Upper lobe of right lung (tissue), 1 donor: ENCODE measurements around the gene MGAT4A. TPM values are rescaled to one million over a fixed set of nuclear protein-coding genes. Genes with fewer than 3 reads are reported as not detected.

ENCODE experiments used
- ATAC-seq: fragments of 200-7000 bp; cut with Tn5 transposase; one replicate; pipeline ENCODE4 v1.9.1; 2020; ENCODE audit warnings: mild to moderate bottlenecking, moderate library complexity
- DNase-seq: peaks from one replicate; pipeline ENCODE4 v3.0.0-alpha.2; 2020
- H3K27ac ChIP-seq: fragments of 200-600 bp; one replicate; pipeline ENCODE4 v1.8.0; 2022
- H3K27me3 ChIP-seq: fragments of 200-600 bp; one replicate; pipeline ENCODE4 v1.8.0; 2022; ENCODE audit warnings: mild to moderate bottlenecking
- H3K36me3 ChIP-seq: fragments of 200-600 bp; one replicate; pipeline ENCODE4 v1.8.0; 2022
- H3K4me1 ChIP-seq: fragments of 200-600 bp; one replicate; pipeline ENCODE4 v1.8.0; 2022
- H3K4me3 ChIP-seq: fragments of 200-600 bp; one replicate; pipeline ENCODE4 v1.8.0; 2022; ENCODE audit warnings: mild to moderate bottlenecking
- H3K9me3 ChIP-seq: fragments of 200-600 bp; one replicate; pipeline ENCODE4 v1.8.0; 2022
- intact Hi-C: fragments of 100-400 bp; cut with DNase I; formaldehyde crosslinking; loops from one replicate; pipeline ENCODE4 v1.11.0; 2022
- total RNA-seq: library from RNA; stranded (reverse); fragmentation: NEBNext Ultra II Directional; extraction: Animal tissue kit (Norgen Biotek cat#: 25700); gene quantifications from one replicate; pipeline ENCODE4 v1.2.1, GENCODE V29; 2021
- TF ChIP-seq, protein P1 (sequence below): fragments of 200-600 bp; IDR thresholded peaks from one replicate; pipeline ENCODE4 v1.8.0; 2022; ENCODE audit warnings: antibody characterized with exemption
- donor health status: DM: no; HTN: yes; CAD: no; lungs with severe emphysema.

Gene MGAT4A
- total RNA-seq, 1 donor from 2014 or later, result 85.8 TPM

GRCh38 chr2:98607741-98608115, 123.2 kb downstream of the MGAT4A start:
- H3K27ac ChIP-seq, result peak overlapping the region; percentile 99
- peaks cover 42% of the 10 kb centered on the region for H3K36me3 ChIP-seq
- H3K27me3 ChIP-seq, result no peaks in the 10 kb centered on the region
- H3K4me1 ChIP-seq, result peaks cover 46% of the 10 kb centered on the region
- peak overlapping the region; percentile 98 for H3K4me3 ChIP-seq
- intact Hi-C loops, result no loop called here
- ATAC-seq (no peak), DNase-seq (no peak)
- TF ChIP-seq, protein P1, sequence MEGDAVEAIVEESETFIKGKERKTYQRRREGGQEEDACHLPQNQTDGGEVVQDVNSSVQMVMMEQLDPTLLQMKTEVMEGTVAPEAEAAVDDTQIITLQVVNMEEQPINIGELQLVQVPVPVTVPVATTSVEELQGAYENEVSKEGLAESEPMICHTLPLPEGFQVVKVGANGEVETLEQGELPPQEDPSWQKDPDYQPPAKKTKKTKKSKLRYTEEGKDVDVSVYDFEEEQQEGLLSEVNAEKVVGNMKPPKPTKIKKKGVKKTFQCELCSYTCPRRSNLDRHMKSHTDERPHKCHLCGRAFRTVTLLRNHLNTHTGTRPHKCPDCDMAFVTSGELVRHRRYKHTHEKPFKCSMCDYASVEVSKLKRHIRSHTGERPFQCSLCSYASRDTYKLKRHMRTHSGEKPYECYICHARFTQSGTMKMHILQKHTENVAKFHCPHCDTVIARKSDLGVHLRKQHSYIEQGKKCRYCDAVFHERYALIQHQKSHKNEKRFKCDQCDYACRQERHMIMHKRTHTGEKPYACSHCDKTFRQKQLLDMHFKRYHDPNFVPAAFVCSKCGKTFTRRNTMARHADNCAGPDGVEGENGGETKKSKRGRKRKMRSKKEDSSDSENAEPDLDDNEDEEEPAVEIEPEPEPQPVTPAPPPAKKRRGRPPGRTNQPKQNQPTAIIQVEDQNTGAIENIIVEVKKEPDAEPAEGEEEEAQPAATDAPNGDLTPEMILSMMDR, result no peak
- H3K9me3 ChIP-seq, result no peaks in the 10 kb centered on the region

DNA sequence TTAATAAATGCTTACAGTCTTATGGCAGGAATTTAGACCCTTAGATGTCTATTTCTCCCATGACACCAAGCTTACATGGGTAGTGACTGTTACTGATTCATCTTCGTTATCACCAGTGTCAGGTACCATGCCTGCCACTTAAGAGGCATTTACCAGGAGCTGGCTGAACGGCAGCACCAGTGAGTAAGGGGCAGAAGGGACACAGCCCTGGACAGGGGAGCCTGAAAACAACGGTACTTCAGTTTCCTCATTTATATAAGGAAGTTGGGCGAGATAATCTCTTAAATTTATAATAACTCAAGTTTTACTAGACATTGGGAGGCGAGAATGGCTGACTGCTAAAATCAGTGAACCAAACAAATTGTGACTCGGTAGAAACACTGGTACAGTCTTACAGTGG, 123.8 kb downstream of the MGAT4A start:
- DNase-seq, result no peak
- intact Hi-C loops, result no loop called here
- Histone ChIP-seq H3K27ac (no peak overlapping the region), H3K27me3 (no peaks in the 10 kb centered on the region), H3K9me3 (no peaks in the 10 kb centered on the region), H3K4me1 (peaks cover 46% of the 10 kb centered on the region), H3K4me3 (peak overlapping the region; percentile 98), H3K36me3 (peaks cover 42% of the 10 kb centered on the region)
- no peak for ATAC-seq
- TF ChIP-seq, protein P1, result no peak

- Histone ChIP-seq H3K4me1 (peaks cover 46% of the 10 kb centered on the region), H3K27ac (no peak overlapping the region), H3K27me3 (no peaks in the 10 kb centered on the region), H3K36me3 (peaks cover 44% of the 10 kb centered on the region), H3K9me3 (no peaks in the 10 kb centered on the region), H3K4me3 (no peak overlapping the region)
- DNase-seq, result no peak
- TF ChIP-seq, protein P1, result no peak
- ATAC-seq, result no peak
- intact Hi-C loops, result no loop called here
Observed at GRCh38 chr2:98606431-98606830, 124.5 kb downstream of the MGAT4A start.

DNA sequence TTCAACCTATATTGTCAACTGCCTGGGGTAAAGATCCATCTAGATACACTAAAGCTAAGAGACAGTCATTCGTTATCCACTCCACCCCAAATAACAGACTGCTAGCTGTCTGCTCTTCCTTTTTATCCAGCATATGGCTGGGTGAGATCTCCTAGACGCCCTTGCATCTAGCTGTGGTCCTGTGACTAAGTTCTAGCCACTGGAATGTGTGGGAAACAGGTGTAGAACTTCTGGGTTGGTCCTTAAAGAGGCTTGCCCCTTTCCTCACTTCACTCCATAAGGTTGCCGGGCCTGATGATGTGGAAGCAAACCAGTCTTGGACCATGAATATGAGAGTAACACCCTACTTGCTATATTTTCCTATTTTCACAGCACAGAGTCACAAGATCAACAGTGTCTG, 125.9 kb downstream of the MGAT4A start:
- no peak overlapping the region for H3K4me3 ChIP-seq
- DNase-seq (no peak), ATAC-seq (no peak)
- TF ChIP-seq, protein P1, result no peak
- H3K36me3 ChIP-seq, result peaks cover 44% of the 10 kb centered on the region
- H3K4me1 ChIP-seq, result peaks cover 33% of the 10 kb centered on the region
- intact Hi-C loops, result no loop called here
- H3K9me3 ChIP-seq, result no peaks in the 10 kb centered on the region
- H3K27ac ChIP-seq, result no peak overlapping the region
- no peaks in the 10 kb centered on the region for H3K27me3 ChIP-seq

GRCh38 chr2:98604547-98604946, 126.4 kb downstream of the MGAT4A start:
- Histone ChIP-seq H3K27ac (no peak overlapping the region), H3K9me3 (no peaks in the 10 kb centered on the region), H3K27me3 (no peaks in the 10 kb centered on the region), H3K36me3 (peaks cover 47% of the 10 kb centered on the region), H3K4me1 (peaks cover 28% of the 10 kb centered on the region), H3K4me3 (no peak overlapping the region)
- DNase-seq, result no peak
- ATAC-seq, result no peak
- TF ChIP-seq, protein P1, result no peak
- intact Hi-C loops, result no loop called here

GRCh38 chr2:98601532-98602132, 129.3 kb downstream of the MGAT4A start:
- no peak for DNase-seq
- H3K9me3 ChIP-seq, result no peaks in the 10 kb centered on the region
- no peak overlapping the region for H3K4me3 ChIP-seq
- no peaks in the 10 kb centered on the region for H3K27me3 ChIP-seq
- peaks cover 15% of the 10 kb centered on the region for H3K4me1 ChIP-seq
- ATAC-seq, result peak; percentile 83
- intact Hi-C loops, result no loop called here
- H3K36me3 ChIP-seq, result peaks cover 62% of the 10 kb centered on the region
- TF ChIP-seq, protein P1, result peak; percentile 45
- H3K27ac ChIP-seq, result no peak overlapping the region
